CD4-positive, alpha-beta T cell treated with Interleukin-6 at 100 ng/mL for 8 hours (primary cell): ENCODE measurements around the gene CDKAL1.
"Not testable (repeated sequence)": the region's sequence is repeated elsewhere in the genome, so short reads cannot be mapped to it uniquely, and the experiment has no call there.

Experiments used
- DNase-seq: peaks from one replicate; pipeline ENCODE4 v3.0.0-alpha.2; 2020; ENCODE audit warnings: mixed read lengths, low spot score

Gene CDKAL1

GRCh38 chr6:20554326-20554725 is 20.1 kb downstream of the CDKAL1 start:
- no peak for DNase-seq

- DNase-seq: no peak
Observed at GRCh38 chr6:20554817-20555216, 20.6 kb downstream of the CDKAL1 start.

- DNase-seq: no peak
Observed at GRCh38 chr6:20559924-20560551, 25.8 kb downstream of the CDKAL1 start.

GRCh38 chr6:20563377-20563776 is 29.1 kb downstream of the CDKAL1 start:
- no peak for DNase-seq

- DNase-seq: no peak
Observed at GRCh38 chr6:20564269-20564668, 30.0 kb downstream of the CDKAL1 start.

GRCh38 chr6:20564777-20565176 is 30.5 kb downstream of the CDKAL1 start:
- DNase-seq: no peak

- no peak for DNase-seq
Observed at GRCh38 chr6:20565342-20565741, 31.1 kb downstream of the CDKAL1 start.

- no peak for DNase-seq
Observed at GRCh38 chr6:20566109-20566508, 31.9 kb downstream of the CDKAL1 start.

- DNase-seq: no peak
Observed at GRCh38 chr6:20569000-20569610, 34.8 kb downstream of the CDKAL1 start.

GRCh38 chr6:20571261-20571660 is 37.0 kb downstream of the CDKAL1 start:
- DNase-seq: no peak

- no peak for DNase-seq
Observed at GRCh38 chr6:20572288-20572687, 38.0 kb downstream of the CDKAL1 start.

- DNase-seq: no peak
Observed at GRCh38 chr6:20572940-20573339, 38.7 kb downstream of the CDKAL1 start.

GRCh38 chr6:20574355-20574754 is 40.1 kb downstream of the CDKAL1 start:
- DNase-seq: no peak

GRCh38 chr6:20575125-20575524 is 40.9 kb downstream of the CDKAL1 start:
- DNase-seq: no peak

GRCh38 chr6:20575704-20576451 is 41.6 kb downstream of the CDKAL1 start:
- DNase-seq: no peak

GRCh38 chr6:20577173-20577688 is 43.0 kb downstream of the CDKAL1 start:
- DNase-seq: no peak

GRCh38 chr6:20581070-20581469 is 46.8 kb downstream of the CDKAL1 start:
- no peak for DNase-seq

- DNase-seq: no peak
Observed at GRCh38 chr6:20582586-20583443, 48.6 kb downstream of the CDKAL1 start.

- no peak for DNase-seq
Observed at GRCh38 chr6:20583444-20583800, 49.2 kb downstream of the CDKAL1 start.

GRCh38 chr6:20584100-20584731 is 50.0 kb downstream of the CDKAL1 start:
- no peak for DNase-seq

GRCh38 chr6:20589266-20589665 is 55.0 kb downstream of the CDKAL1 start:
- no peak for DNase-seq

GRCh38 chr6:20590476-20590875 is 56.2 kb downstream of the CDKAL1 start:
- not testable (repeated sequence) for DNase-seq
